Right lobe of liver (tissue), 6 donors: ENCODE data around the gene LCN2. TPM values are rescaled to one million over a fixed set of nuclear protein-coding genes. Genes with fewer than 3 reads are reported as not detected.

Experiments used
- ATAC-seq, 4 donors: fragments of 200-7000 bp; cut with Tn5 transposase; one replicate each; pipeline ENCODE4 v1.9.1; 2020; ENCODE audit warnings: mild to moderate bottlenecking in 4 of 4, moderate library complexity in 4 of 4
- DNase-seq, 3 donors: peaks; one replicate each; pipeline ENCODE4 v3.0.0-alpha.2; 2020
- H3K27ac ChIP-seq, 3 donors: fragments of 200-600 bp; one replicate each; pipeline ENCODE4 v1.8.0; 2022
- H3K27me3 ChIP-seq, 2 donors: fragments of 200-600 bp; one replicate each; pipeline ENCODE4 v1.8.0; 2022
- H3K36me3 ChIP-seq, 4 donors: fragments of 200-600 bp; sonication (generic) in 1 of 4; one replicate each; pipeline versions ENCODE4 v1.5.1 to v1.8.0; 2017 to 2022; ENCODE audit warnings: control low read depth in 1 of 4
- H3K4me1 ChIP-seq, 4 donors: fragments of 200-600 bp; sonication (generic) in 1 of 4; one replicate each; pipeline versions ENCODE4 v1.5.1 to v1.8.0; 2017 to 2022; ENCODE audit warnings: control low read depth in 1 of 4
- H3K4me3 ChIP-seq, 3 donors: fragments of 200-600 bp; one replicate each; pipeline ENCODE4 v1.8.0; 2022
- H3K9me3 ChIP-seq, 4 donors: fragments of 200-600 bp; sonication (generic) in 1 of 4; one replicate each; pipeline versions ENCODE4 v1.5.1 to v1.8.0; 2017 to 2022; ENCODE audit warnings: control low read depth in 1 of 4
- POLR2A ChIP-seq: fragments of 450-650 bp; IDR thresholded peaks from one replicate; pipeline ENCODE4 v1.6.1; 2017; ENCODE audit warnings: antibody characterized with exemption, mild to moderate bottlenecking
- WGBS: methylation state at CpG from one replicate; pipeline ENCODE4 v1.1.6; 2018; ENCODE audit warnings: low coverage, low lambda C conversion rate; ENCODE audit not compliant: insufficient coverage; ENCODE audit errors: missing lambda C conversion rate; 5-methylcytosine and 5-hydroxymethylcytosine counted together
- intact Hi-C, 2 donors: fragments of 100-400 bp; cut with DNase I; formaldehyde crosslinking; loops; one replicate each; pipeline versions ENCODE4 v1.11.2 to v1.14.1; 2022
- total RNA-seq, 6 experiments: library from RNA; depleted of rRNA in 2 of 6; stranded (reverse); fragments of >200 nt in 2 of 6; fragmentation: NEBNext Ultra II Directional in 3 of 6; extraction: Animal tissue kit (Norgen Biotek cat#: 25700) in 3 of 6; gene quantifications; one replicate each; pipeline versions ENCODE4 v1.1.0 to v1.2.4, GENCODE V29; 2016 to 2023
- TF ChIP-seq, protein P1 (sequence below), 4 donors: fragments of 200-600 bp in 3 of 4; fragments of 450-650 bp in 1 of 4; IDR thresholded peaks; one replicate each; pipeline versions ENCODE4 v1.5.1 to v1.8.0; 2016 to 2022; ENCODE audit warnings: antibody characterized with exemption in 4 of 4, mild to moderate bottlenecking in 2 of 4
- donor health status: DM: no; HTN: yes; CAD: no.
- donor health status: DM: no; HTN: no; CAD: no.
- donor health status: DM: no; HTN: no; CAD: no.
- donor health status: DM: no; HTN: yes; CAD: no.
- donor health status: DM: no; HTN: yes; CAD: no.

Gene LCN2
- total RNA-seq, 6 experiments from 2014 or later = 2.7 to 81.8 (median 18.1) TPM

DNA sequence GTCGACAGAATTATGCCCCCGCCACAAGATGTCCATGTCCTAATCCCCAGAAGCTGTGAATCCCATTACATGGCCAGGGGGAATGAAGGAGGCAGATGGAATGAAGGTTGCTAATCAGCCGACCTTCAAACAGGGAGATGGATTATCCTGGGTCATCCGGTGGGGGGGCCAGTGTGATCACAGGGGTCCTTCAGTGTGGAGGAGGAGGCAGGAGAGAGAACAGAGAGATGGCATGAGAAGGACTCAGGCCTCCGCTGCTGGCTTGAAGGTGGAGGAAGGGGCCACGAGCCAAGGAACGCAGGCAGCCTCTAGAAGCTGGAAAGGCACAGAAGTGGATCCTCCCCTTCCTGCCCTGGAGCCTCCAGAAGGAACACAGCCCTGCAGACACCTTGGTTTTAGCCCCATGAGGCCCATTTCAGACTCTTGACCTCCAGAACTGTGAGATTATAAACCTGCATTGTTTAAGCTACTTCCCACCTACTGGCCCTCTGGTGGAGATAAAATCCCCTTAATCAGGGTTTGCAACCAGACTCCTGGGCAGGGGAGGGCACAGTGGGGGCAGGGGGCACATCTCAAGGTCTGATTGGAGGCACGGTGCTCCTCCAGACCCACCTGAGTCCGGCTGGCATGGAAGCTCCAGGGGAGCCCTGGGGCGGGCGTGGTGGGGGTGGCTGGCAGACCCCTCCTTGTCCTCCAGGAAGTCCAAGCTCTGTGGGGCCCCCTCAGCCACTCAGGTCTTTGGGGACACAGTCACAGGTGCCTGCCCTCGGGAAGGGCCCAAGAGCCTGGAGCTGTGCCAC, 35.5 kb upstream of the LCN2 start:
- ATAC-seq = no peak
- DNase-seq = peak; percentile 20 to 66 (median 57)
- Histone ChIP-seq H3K27me3 (no peaks in the 10 kb centered on the region), H3K4me3 (no peak overlapping the region), H3K9me3 (no peaks in the 10 kb centered on the region), H3K4me1 (peaks cover 0 to 40% (median 21%) of the 10 kb centered on the region in 4 donors), H3K36me3 (peaks cover 0 to 2% (median 0%) of the 10 kb centered on the region in 4 donors), H3K27ac (peak overlapping the region in 2 of 3 donors; percentile 94 to 96)
- intact Hi-C loops = no loop called here
- TF ChIP-seq, protein P1, sequence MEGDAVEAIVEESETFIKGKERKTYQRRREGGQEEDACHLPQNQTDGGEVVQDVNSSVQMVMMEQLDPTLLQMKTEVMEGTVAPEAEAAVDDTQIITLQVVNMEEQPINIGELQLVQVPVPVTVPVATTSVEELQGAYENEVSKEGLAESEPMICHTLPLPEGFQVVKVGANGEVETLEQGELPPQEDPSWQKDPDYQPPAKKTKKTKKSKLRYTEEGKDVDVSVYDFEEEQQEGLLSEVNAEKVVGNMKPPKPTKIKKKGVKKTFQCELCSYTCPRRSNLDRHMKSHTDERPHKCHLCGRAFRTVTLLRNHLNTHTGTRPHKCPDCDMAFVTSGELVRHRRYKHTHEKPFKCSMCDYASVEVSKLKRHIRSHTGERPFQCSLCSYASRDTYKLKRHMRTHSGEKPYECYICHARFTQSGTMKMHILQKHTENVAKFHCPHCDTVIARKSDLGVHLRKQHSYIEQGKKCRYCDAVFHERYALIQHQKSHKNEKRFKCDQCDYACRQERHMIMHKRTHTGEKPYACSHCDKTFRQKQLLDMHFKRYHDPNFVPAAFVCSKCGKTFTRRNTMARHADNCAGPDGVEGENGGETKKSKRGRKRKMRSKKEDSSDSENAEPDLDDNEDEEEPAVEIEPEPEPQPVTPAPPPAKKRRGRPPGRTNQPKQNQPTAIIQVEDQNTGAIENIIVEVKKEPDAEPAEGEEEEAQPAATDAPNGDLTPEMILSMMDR (IDR thresholded peaks at IDR 0.05) = no peak
- TF ChIP-seq POLR2A = no peak
- WGBS = 90% methylated on average over 4 of the region's 12 CpGs

DNA sequence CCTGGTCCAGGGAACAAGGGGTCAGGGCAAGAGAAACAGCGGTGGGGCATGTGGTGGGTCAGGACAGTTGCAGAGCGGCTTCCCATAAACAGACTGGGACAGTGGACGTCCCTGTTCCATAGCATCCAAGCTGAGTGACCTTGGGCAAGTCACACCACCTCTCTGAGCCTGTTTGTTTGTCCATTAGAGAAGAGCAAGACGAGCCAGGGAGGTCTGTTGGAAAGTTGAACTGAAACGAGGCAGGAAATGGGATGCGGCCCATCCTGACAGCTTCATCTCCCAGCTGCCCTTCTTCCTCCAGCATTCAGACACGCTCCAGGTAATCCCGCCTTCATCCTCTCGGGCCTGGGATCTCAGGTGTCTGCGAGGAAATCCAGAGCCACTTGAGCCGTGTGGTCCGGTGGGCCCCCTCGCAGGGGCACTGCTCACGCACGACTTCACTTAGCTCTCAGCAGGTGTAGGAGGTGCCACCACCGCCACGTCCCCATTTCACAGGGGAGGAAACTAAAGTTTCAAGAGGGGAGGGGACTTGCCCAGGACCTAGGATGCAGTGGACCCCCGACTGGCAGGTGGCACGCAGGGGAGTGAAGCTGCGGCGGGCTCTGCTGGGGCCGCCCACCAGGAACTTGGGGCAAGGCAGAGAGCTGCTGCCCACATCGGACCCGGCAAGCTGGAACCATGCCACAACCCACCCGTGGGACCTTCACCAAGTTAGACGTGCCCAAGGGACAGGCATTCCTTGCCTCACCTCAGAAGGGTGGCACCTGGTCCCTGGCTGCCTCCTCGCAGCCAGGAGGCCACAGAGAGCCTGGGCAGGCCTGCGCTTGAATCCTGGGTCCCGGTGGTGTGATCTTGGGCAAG, 34.7 kb upstream of the LCN2 start:
- no peak for TF ChIP-seq POLR2A
- TF ChIP-seq, protein P1 (IDR thresholded peaks at IDR 0.05) = no peak
- peak in 1 of 4 donors; percentile 0 for ATAC-seq
- Histone ChIP-seq H3K27ac (peak overlapping the region; percentile 92 to 96 (median 94)), H3K4me3 (peak overlapping the region in 1 of 3 donors; percentile 36), H3K9me3 (no peaks in the 10 kb centered on the region), H3K36me3 (no peaks in the 10 kb centered on the region), H3K27me3 (no peaks in the 10 kb centered on the region), H3K4me1 (peaks cover 0 to 40% (median 17%) of the 10 kb centered on the region in 4 donors)
- intact Hi-C loops = no loop called here
- DNase-seq = peak; percentile 29 to 66 (median 61)
- 60% methylated on average over 2 of the region's 29 CpGs for WGBS

DNA sequence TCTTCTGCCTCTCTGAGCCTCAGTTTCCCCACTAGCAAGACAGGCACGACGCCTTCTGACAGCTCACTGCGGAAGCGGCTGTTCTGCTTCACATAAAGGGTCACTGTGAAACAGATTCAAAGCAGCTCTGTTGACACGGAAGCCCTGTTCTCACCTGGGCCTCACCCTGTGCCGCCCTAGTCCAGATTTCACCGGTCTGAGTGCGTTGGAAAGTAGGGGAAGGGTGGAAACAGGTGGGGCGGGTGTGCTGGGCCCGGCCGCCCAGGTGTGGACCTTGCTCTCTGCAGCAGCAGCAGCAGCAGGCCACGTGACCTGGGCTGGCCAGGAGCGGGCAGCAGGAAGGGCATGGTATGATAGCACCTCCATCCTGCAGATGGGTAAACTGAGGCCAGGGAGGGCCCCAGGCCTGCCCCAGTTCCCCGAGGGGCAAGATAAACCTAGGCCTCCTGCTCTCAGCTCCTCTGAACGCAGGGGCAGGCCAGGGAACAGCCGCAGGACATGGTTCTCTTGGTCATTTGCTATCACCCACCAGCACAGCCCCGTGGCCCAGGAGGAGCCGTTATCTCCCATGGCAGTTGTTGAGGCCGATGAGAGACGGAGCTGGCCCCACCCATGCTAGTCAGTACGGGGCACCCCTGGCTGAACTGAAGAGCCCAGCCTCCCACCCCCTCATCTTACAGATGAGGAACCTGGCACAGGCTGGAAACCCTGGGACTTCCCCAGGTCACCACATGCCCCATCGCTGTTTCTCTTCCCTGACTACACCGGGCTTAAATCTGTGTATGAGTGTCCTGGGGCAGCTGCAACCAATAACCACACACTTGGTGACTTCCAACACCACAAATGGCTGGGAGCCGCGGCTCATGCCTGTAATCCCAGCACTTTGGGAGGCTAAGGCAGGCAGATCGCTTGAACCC, 33.8 kb upstream of the LCN2 start:
- intact Hi-C loops = no loop called here
- Histone ChIP-seq H3K4me1 (peaks cover 0 to 40% (median 16%) of the 10 kb centered on the region in 4 donors), H3K4me3 (peak overlapping the region in 1 of 3 donors; percentile 36), H3K36me3 (no peaks in the 10 kb centered on the region), H3K9me3 (no peaks in the 10 kb centered on the region), H3K27me3 (no peaks in the 10 kb centered on the region), H3K27ac (peak overlapping the region; percentile 92 to 96 (median 94))
- DNase-seq (peak; percentile 88 to 95 (median 94)), ATAC-seq (peak; percentile 70 to 81 (median 75))
- 46% methylated on average over 8 of the region's 26 CpGs for WGBS
- TF ChIP-seq POLR2A = peak; percentile 71
- TF ChIP-seq, protein P1 (IDR thresholded peaks at IDR 0.05) = no peak
